PC-3 (cell line): ENCODE measurements around the gene ABHD1. TPM values are rescaled to one million over a fixed set of nuclear protein-coding genes. Genes with fewer than 3 reads are reported as not detected.

Experiments used
- ATAC-seq: fragments of 200-7000 bp; cut with Tn5 transposase; 2 replicates; pipeline ENCODE4 v1.9.1; 2020; ENCODE audit warnings: mild to moderate bottlenecking, moderate library complexity
- BruUV-seq: library from RNA; stranded (reverse); fragments of 400-500 nt; replicated peaks from 2 replicates; lab custom pipeline; 2021; lab: Mats Ljungman, UMichigan
- CTCF ChIA-PET: fragments of 300-600 bp; sonication (Branson Sonifier 250); formaldehyde crosslinking; loops from one replicate; lab custom pipeline; 2022; ENCODE audit warnings: antibody characterized with exemption; lab: Charles Lee
- POLR2A ChIA-PET: fragments of 300-600 bp; sonication (Branson Sonifier 250); formaldehyde crosslinking; loops from one replicate; lab custom pipeline; 2022; ENCODE audit warnings: antibody characterized with exemption; ENCODE audit not compliant: unreplicated experiment; lab: Charles Lee
- DNase-seq: peaks from one replicate; pipeline ENCODE4 v3.0.0-alpha.2; 2015
- H2AFZ ChIP-seq: fragments of 300-600 bp; sonication (generic); 2 replicates; pipeline ENCODE4 v1.6.0; 2016; ENCODE audit warnings: antibody characterized with exemption, low read length
- H3F3A ChIP-seq: fragments of 300-600 bp; sonication (generic); one replicate; pipeline ENCODE4 v1.6.0; 2017; ENCODE audit warnings: antibody characterized with exemption, low read length, control low read depth, mild to moderate bottlenecking; ENCODE audit not compliant: unreplicated experiment
- H3K27ac ChIP-seq: fragments of 300-600 bp; sonication (generic); 2 replicates; pipeline ENCODE4 v1.5.1; 2016; ENCODE audit warnings: mild to moderate bottlenecking, low read length
- H3K27me3 ChIP-seq: fragments of 300-600 bp; sonication (generic); 2 replicates; pipeline ENCODE4 v1.6.1; 2016; ENCODE audit warnings: low read length, mixed read lengths
- H3K36me3 ChIP-seq: fragments of 300-600 bp; sonication (generic); 2 replicates; pipeline ENCODE4 v1.6.1; 2016; ENCODE audit warnings: low read depth, mixed run types, low read length, mixed read lengths
- H3K4me1 ChIP-seq: fragments of 300-600 bp; sonication (generic); 2 replicates; pipeline ENCODE4 v1.5.1; 2016; ENCODE audit warnings: low read length; ENCODE audit not compliant: insufficient read depth
- H3K4me2 ChIP-seq: fragments of 300-600 bp; sonication (generic); 2 replicates; pipeline ENCODE4 v1.6.0; 2016; ENCODE audit warnings: low read length
- H3K4me3 ChIP-seq: fragments of 300-600 bp; sonication (generic); 2 replicates; pipeline ENCODE4 v1.5.1; 2016; ENCODE audit warnings: mild to moderate bottlenecking, low read length, mixed read lengths
- H3K79me2 ChIP-seq: fragments of 300-600 bp; sonication (generic); 2 replicates; pipeline ENCODE4 v1.6.1; 2017; ENCODE audit warnings: low read length, mixed read lengths
- H3K9ac ChIP-seq: fragments of 300-600 bp; sonication (generic); 2 replicates; pipeline ENCODE4 v1.6.0; 2016; ENCODE audit warnings: mild to moderate bottlenecking, low read length
- H3K9me2 ChIP-seq: fragments of 300-600 bp; sonication (generic); replicated peaks from 2 replicates; pipeline ENCODE4 v1.6.1; 2016; ENCODE audit warnings: mixed run types, low read length, mixed read lengths
- H3K9me3 ChIP-seq: fragments of 300-600 bp; sonication (generic); 2 replicates; pipeline ENCODE4 v1.6.1; 2016; ENCODE audit warnings: low read length, mixed read lengths
- H4K20me1 ChIP-seq: fragments of 300-600 bp; sonication (generic); 2 replicates; pipeline ENCODE4 v1.6.1; 2016; ENCODE audit warnings: low read length, mixed read lengths
- CTCF ChIP-seq: fragments of 300-600 bp; sonication (generic); conservative IDR thresholded peaks from 2 replicates; pipeline ENCODE4 v1.5.1; 2017; ENCODE audit warnings: antibody characterized with exemption, low read depth, mild to moderate bottlenecking, low read length
- EZH2 ChIP-seq: fragments of 300-600 bp; sonication (generic); IDR thresholded peaks from one replicate; pipeline ENCODE4 v1.6.1; 2017; ENCODE audit warnings: antibody characterized with exemption, mild to moderate bottlenecking, low read length; ENCODE audit not compliant: unreplicated experiment
- EZH2phosphoT487 ChIP-seq: fragments of 300-600 bp; sonication (generic); IDR thresholded peaks from 2 replicates; pipeline ENCODE4 v1.6.1; 2018; ENCODE audit warnings: mild to moderate bottlenecking, antibody characterized with exemption, low read length, borderline replicate concordance
- intact Hi-C: fragments of 100-400 bp; cut with micrococcal nuclease; formaldehyde crosslinking; loops from 2 replicates; pipeline ENCODE4 v1.9.0; 2023
- total RNA-seq: library from RNA; depleted of rRNA; stranded (reverse); fragments of >200 nt; gene quantifications from 2 replicates; pipeline ENCODE4 v1.2.3, GENCODE V29; 2014

The ABHD1 gene
- total RNA-seq, 1 experiment from 2014 or later = 0.36 TPM

GRCh38 chr2:27138111-27138510, 14.5 kb downstream of the ABHD1 start:
- H3K9me2 ChIP-seq = no peaks in the 10 kb centered on the region
- no TSS peak for BruUV-seq
- peaks cover 13% of the 10 kb centered on the region for H3K79me2 ChIP-seq
- CTCF ChIA-PET = no interaction called here
- POLR2A ChIA-PET = no interaction called here
- DNase-seq (no peak), ATAC-seq (no peak)
- no peaks in the 10 kb centered on the region for H3F3A ChIP-seq
- intact Hi-C loops = no loop called here
- peaks cover 4% of the 10 kb centered on the region; the same call in 1 of the 2 replicates for H4K20me1 ChIP-seq
- H3K9ac ChIP-seq = no peak overlapping the region
- H3K27me3 ChIP-seq = peaks cover 6% of the 10 kb centered on the region; the same call in 1 of the 2 replicates
- H3K36me3 ChIP-seq = no peaks in the 10 kb centered on the region
- no peak for TF ChIP-seq CTCF
- no peak for TF ChIP-seq EZH2phosphoT487
- no peak for TF ChIP-seq EZH2
- no peak overlapping the region for H3K4me2 ChIP-seq
- H3K4me3 ChIP-seq = no peak overlapping the region
- H3K4me1 ChIP-seq = peaks cover 5% of the 10 kb centered on the region
- H3K27ac ChIP-seq = no peak overlapping the region
- peaks cover 5% of the 10 kb centered on the region; the same call in 1 of the 2 replicates for H3K9me3 ChIP-seq
- H2AFZ ChIP-seq = no peak overlapping the region

GRCh38 chr2:27139310-27139709, 15.7 kb downstream of the ABHD1 start, which contains the start of gene PRR30:
Gene PRR30 (minus strand): TSS chr2:27139410. CDS start chr2:27138329, 1,081 bp downstream.
- no peaks in the 10 kb centered on the region for H4K20me1 ChIP-seq
- DNase-seq = no peak
- no peak within 1 kb of the TSS for H2AFZ ChIP-seq
- POLR2A ChIA-PET = no interaction called here
- H3K79me2 ChIP-seq = peaks cover 1% of the 10 kb centered on the region
- no peaks in the 10 kb centered on the region for H3K36me3 ChIP-seq
- H3K4me1 ChIP-seq = no peaks in the 10 kb centered on the region
- no peaks in the 10 kb centered on the region for H3K9me2 ChIP-seq
- H3K9ac ChIP-seq = no peak within 1 kb of the TSS
- ATAC-seq = no peak
- no peaks in the 10 kb centered on the region for H3F3A ChIP-seq
- H3K27ac ChIP-seq = no peak within 1 kb of the TSS
- no TSS peak for BruUV-seq
- H3K4me2 ChIP-seq = no peak within 1 kb of the TSS
- intact Hi-C loops = no loop called here
- CTCF ChIA-PET = no interaction called here
- H3K4me3 ChIP-seq = no peak within 1 kb of the TSS
- TF ChIP-seq CTCF = no peak
- TF ChIP-seq EZH2 = no peak
- no peak for TF ChIP-seq EZH2phosphoT487
- peaks cover 14% of the 10 kb centered on the region; the same call in 1 of the 2 replicates for H3K27me3 ChIP-seq
- H3K9me3 ChIP-seq = peaks cover 5% of the 10 kb centered on the region; the same call in 1 of the 2 replicates

- H3F3A ChIP-seq = no peaks in the 10 kb centered on the region
- H3K4me2 ChIP-seq = no peak overlapping the region
- no peak overlapping the region for H3K9ac ChIP-seq
- H3K36me3 ChIP-seq = no peaks in the 10 kb centered on the region
- no peak overlapping the region for H3K4me3 ChIP-seq
- no peak overlapping the region for H2AFZ ChIP-seq
- peaks cover 5% of the 10 kb centered on the region; the same call in 1 of the 2 replicates for H3K9me3 ChIP-seq
- BruUV-seq = no TSS peak
- CTCF ChIA-PET = no interaction called here
- TF ChIP-seq EZH2 (no peak), CTCF (no peak), EZH2phosphoT487 (no peak)
- no peaks in the 10 kb centered on the region for H3K9me2 ChIP-seq
- no peak overlapping the region for H3K27ac ChIP-seq
- POLR2A ChIA-PET = no interaction called here
- no peak for ATAC-seq
- H4K20me1 ChIP-seq = no peaks in the 10 kb centered on the region
- intact Hi-C loops = no loop called here
- H3K27me3 ChIP-seq = peaks cover 14% of the 10 kb centered on the region; the same call in 1 of the 2 replicates
- peak; percentile 18 for DNase-seq
- H3K4me1 ChIP-seq = no peaks in the 10 kb centered on the region
- H3K79me2 ChIP-seq = no peaks in the 10 kb centered on the region
These were observed 19.7 kb downstream of the ABHD1 start for GRCh38 chr2:27143285-27143684.
